GM21447 (cell line): ENCODE measurements around the gene LUZP1.

Experiments used
- ATAC-seq: cut with Tn5 transposase; IDR thresholded peaks from one replicate; pipeline ENCODE4 v1.9.1; 2021; ENCODE audit not compliant: unreplicated experiment

The LUZP1 gene

DNA sequence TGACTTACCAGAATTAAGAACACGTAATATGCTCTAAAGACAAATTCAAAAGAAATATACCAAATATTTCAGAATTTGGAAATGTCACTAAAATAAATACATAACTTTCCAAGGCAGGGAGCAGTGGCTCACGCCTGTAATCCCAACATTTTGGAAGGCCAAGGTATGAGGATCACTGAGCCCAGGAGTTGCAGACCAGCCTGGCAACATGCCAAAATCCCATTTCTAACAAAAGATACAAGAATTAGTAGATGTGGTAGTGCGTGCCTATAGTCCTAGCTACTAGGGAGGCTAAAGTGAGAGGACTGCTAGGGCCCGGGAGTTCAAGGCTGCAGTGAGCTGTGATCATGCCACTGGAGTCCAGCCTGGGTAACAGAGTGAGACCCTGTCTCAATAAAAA lies 11.7 kb downstream of the LUZP1 start:
- ATAC-seq, result no peak

GRCh38 chr1:23152966-23153684 lies 15.5 kb downstream of the LUZP1 start:
- ATAC-seq, result no peak

DNA sequence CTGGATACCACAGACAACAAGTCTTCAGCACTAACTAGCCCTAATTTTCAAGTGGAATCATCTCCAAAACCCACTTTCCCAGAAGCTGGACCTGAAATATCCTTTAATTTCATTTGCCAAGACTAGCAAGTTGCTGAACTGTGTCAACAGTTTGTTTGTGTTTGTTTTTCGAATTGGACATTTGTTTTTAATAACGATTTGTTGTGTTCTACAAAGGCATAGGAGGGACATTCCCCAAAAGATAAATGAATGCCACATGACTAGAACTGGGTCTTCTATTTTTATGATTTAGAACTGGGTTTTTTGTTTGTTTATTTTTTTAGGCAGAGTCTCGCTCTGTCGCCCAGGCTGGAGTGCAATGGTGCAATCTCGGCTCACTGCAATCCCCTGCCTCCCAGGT lies 17.9 kb downstream of the LUZP1 start:
- ATAC-seq, result no peak

DNA sequence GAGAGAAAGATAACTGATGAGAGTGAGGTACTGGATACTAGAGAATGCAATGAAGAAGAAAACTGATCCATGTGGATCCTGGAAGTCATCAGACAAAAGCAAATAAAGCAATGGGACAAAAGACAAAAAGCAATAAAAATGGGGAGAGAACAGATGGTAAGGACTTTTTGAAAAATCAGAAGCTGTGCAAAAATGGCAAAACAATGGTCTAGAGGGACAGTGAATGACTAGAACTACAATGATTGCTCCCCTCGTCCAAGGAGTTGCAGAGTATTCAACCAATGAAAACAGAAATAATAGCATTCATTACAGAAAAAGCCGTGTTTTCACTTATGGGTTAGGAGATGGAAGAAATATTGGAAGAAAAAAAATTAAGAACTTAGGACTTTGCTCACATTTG lies 18.5 kb downstream of the LUZP1 start:
- ATAC-seq, result no peak

- peak; percentile 63 for ATAC-seq
These were observed 19.5 kb downstream of the LUZP1 start for GRCh38 chr1:23149114-23149513.

- no peak for ATAC-seq
These were observed 20.6 kb downstream of the LUZP1 start for GRCh38 chr1:23148084-23148483.

GRCh38 chr1:23140940-23141596 lies 27.6 kb downstream of the LUZP1 start:
- no peak for ATAC-seq

- ATAC-seq, result no peak
These were observed 33.4 kb downstream of the LUZP1 start for GRCh38 chr1:23135268-23135667.

GRCh38 chr1:23134055-23134454 lies 34.6 kb downstream of the LUZP1 start:
- no peak for ATAC-seq

DNA sequence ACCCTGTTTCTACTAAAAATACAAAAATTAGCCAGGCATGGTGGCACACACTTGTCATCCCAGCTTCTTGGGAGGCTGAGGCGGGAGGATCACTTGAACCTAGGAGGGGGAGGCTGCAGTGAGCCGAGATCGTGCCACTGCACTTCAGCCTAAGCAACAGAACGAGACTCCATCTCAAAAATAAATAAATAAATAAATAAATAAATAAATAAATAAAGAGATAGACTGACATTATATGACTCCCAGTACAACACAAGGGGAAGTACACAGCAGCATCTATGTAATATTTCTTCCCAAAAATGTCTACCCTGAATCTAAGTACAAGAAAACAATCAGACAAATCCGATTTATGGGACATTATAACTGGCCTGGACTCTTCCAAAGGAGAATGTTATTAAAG lies 35.1 kb downstream of the LUZP1 start:
- ATAC-seq, result no peak

- no peak for ATAC-seq
These were observed 36.6 kb downstream of the LUZP1 start for GRCh38 chr1:23132033-23132432.

DNA sequence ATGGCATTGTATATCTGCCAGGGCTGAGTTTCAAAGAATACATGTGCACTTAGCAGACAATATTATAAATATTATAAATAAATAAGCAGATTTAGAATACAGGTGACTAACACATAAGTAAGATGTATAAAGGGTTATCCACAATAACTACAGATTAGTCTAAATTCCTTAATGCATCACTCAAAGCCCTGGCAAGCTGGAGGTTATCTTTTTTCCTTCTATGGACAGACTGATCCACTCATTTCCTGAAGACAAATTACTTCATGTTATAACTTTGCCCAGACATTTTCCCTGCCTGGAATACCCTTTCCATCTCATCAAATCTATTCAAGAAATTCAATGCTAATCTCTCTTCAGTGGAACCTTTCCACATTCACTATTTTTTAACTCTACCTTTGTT lies 38.8 kb downstream of the LUZP1 start:
- no peak for ATAC-seq

- no peak for ATAC-seq
These were observed 41.9 kb downstream of the LUZP1 start for GRCh38 chr1:23126801-23127200.

- ATAC-seq, result no peak
These were observed 42.5 kb downstream of the LUZP1 start for GRCh38 chr1:23126200-23126599.

- ATAC-seq, result no peak
These were observed 43.2 kb downstream of the LUZP1 start for GRCh38 chr1:23125489-23125888.

DNA sequence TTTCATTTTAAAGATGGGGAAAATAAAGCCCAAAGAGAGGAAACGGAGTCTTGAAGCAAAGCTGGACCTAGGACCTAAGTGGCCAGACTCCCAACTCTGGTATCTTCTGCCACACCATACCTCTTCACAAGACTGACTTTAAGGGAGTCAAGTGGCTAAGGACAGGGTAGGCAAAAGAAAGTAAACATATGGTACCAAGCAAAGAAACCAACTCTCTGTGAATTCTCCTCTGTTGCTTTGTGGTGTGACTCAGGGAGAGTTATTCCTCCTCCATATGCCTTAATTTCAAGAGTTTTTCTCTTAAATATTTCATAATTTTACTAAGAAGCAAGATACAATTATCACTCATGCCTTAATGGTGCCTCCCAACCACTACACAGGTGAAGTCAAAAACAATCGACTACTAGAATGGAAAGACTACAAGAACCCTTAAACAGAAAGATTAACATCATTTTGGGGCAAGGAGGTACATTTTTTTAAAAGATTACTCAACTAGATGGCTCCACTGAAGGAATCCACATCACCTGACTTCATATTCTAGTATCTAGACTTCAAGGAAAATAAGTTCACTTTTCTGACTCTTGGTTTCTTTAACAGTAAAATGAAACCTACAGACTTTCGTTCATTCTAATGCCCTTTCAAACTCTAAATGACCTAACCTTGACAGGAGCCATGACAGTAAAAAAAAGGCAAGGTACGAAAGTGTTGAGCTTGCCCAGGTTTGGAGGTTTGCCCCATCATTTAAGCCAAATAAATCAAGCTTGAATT lies 44.2 kb downstream of the LUZP1 start:
- ATAC-seq, result no peak

DNA sequence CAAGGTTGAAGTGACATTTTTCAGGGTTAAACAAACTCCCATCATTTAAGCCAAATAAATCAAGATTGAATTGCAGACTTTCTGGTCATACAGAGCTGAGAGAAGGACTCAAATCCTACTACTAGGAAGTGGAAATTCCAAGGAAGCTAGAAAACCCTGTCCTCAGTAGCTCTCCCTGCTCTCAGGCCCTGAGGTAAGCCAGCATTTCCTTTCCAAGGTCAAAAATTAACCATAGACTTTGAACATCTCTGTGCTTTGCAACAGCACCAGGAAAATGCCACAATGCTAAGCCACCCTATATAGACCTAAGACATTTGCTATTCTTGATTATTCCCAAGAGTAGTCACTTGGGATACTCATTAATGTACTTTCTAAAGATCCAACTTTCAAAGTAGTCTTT lies 45.1 kb downstream of the LUZP1 start:
- ATAC-seq, result no peak

DNA sequence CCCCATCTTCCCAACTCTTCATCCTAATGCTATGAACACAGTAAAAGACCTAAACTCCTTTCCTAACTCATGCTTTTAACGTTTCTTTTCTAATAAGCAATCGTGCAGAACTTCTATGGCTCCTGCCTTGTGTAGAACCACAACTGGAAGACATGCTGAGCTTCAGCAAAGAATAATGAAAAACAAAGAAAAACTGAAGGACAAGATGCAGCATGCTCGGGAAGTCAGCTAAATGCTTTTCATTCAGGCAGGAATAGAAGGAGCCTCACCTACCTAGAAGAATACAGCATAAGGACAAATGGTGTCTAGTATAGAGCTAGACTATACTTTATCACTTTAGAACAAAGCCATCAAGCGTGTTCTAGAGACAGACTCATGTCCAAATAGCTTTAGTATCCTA lies 45.9 kb downstream of the LUZP1 start:
- ATAC-seq, result no peak

DNA sequence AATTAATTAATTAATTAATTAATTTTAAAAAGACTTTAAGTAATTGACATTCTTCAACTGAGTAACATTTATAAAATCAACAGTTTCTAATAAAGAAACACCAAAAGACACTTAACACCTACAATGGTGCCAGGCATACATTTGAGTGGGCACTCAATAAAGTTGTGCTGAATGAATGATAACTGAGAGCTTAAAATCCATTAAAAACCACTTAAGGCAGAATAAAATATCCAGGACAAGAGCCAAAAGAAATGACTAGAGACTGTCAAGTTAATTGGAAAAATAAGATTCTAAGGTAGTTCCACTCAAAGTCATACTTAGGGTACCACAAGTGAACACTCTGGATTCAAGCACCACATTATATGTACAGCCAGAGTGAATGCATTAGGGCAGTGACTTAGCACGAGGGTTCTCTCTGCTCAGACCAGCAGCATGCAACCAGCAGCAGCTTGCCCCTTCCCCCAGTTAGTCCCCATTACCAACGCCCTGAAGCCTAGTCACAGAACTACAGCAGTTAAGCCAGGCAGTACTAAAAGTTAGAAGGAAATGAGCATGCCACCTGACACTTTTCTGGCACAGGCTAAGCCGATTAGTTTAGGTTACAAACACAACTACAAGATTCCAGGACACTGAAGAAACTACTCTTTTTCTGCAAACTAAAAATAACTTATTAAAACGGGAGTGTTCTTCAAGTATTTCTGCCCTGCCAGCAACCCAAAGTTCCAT lies 46.5 kb downstream of the LUZP1 start:
- ATAC-seq, result no peak

DNA sequence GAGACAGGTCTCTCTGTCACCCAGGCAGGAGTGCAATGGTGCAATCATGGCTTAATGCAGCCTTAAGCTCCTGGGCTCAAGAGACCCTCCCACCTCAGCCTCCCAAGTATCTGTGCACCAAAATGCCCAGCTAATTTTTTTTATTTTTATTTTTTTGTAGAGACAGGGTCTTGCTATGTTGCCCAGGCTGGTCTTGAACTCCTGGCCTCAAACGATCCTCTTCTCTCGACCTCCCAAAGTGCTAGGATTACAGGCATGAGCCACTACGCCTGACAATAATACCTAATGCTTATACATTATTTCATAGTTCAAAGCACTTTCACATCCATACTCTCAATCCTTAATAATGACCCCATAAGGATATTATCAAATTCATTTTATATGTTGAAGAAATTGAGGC lies 48.3 kb downstream of the LUZP1 start:
- ATAC-seq, result no peak

- ATAC-seq, result no peak
These were observed 49.5 kb downstream of the LUZP1 start for GRCh38 chr1:23118957-23119792.
